NB4 (cell line): Measurements from ENCODE around the gene GRM7.

ENCODE experiments used
- CTCF ChIP-seq: IDR thresholded peaks from one replicate; pipeline ENCODE4 v1.5.1; 2012; ENCODE audit warnings: low read depth, low read length
- MAX ChIP-seq: IDR thresholded peaks from 2 replicates; pipeline ENCODE4 v1.6.1; 2011; ENCODE audit warnings: low read depth, low read length
- POLR2A ChIP-seq: IDR thresholded peaks from 2 replicates; pipeline ENCODE4 v1.6.1; 2011; ENCODE audit warnings: mild to moderate bottlenecking; ENCODE audit not compliant: insufficient read length; ENCODE audit errors: extremely low read depth

- TF ChIP-seq POLR2A (no peak), CTCF (no peak), MAX (no peak)
Measured at GRCh38 chr3:7241584-7242302, 380.8 kb downstream of the GRM7 start.
